Measurements from ENCODE around the gene HOXD4.

The HOXD4 gene

GRCh38 chr2:176158186-176158591, 6.8 kb downstream of the HOXD4 start:
- Mint-ChIP-seq H3K9me3 (peaks cover under 1% of the 10 kb centered on the region), H3K4me3 (peak overlapping the region; percentile 28), H3K36me3 (peaks cover 6% of the 10 kb centered on the region), H3K27ac (peak overlapping the region; percentile 67), H3K27me3 (peaks cover 98% of the 10 kb centered on the region), H3K4me1 (peaks cover 5% of the 10 kb centered on the region)
- no peak for DNase-seq
- CTCF ChIA-PET = interaction anchor here (0.6 kb wide), 1 partner anchor 74 kb away, joined by 3 read pairs; no protein-coding TSS in a partner anchor

GRCh38 chr2:176158855-176159662, 7.7 kb downstream of the HOXD4 start:
- peak overlapping the region; percentile 19 for H3K27ac Mint-ChIP-seq
- no peak overlapping the region for H3K4me3 Mint-ChIP-seq
- DNase-seq = no peak
- CTCF ChIA-PET = no interaction called here
- peaks cover 2% of the 10 kb centered on the region for H3K9me3 Mint-ChIP-seq
- peaks cover 5% of the 10 kb centered on the region for H3K4me1 Mint-ChIP-seq
- H3K36me3 Mint-ChIP-seq = peaks cover 11% of the 10 kb centered on the region
- H3K27me3 Mint-ChIP-seq = peaks cover 98% of the 10 kb centered on the region

GRCh38 chr2:176159663-176160250, 8.4 kb downstream of the HOXD4 start:
- Mint-ChIP-seq H3K9me3 (peaks cover 2% of the 10 kb centered on the region), H3K27ac (no peak overlapping the region), H3K4me1 (peaks cover 5% of the 10 kb centered on the region), H3K4me3 (no peak overlapping the region), H3K36me3 (peaks cover 15% of the 10 kb centered on the region), H3K27me3 (peaks cover 98% of the 10 kb centered on the region)
- DNase-seq = no peak
- CTCF ChIA-PET = no interaction called here

GRCh38 chr2:176160251-176160985, 9.1 kb downstream of the HOXD4 start:
- H3K9me3 Mint-ChIP-seq = peaks cover 2% of the 10 kb centered on the region
- CTCF ChIA-PET = interaction anchor here (0.7 to 2.5 kb wide), 3 partner anchors 33 to 67 kb away, joined by 3 to 10 read pairs (median 4); no protein-coding TSS in a partner anchor
- H3K4me3 Mint-ChIP-seq = no peak overlapping the region
- peaks cover 5% of the 10 kb centered on the region for H3K4me1 Mint-ChIP-seq
- DNase-seq = no peak
- H3K27ac Mint-ChIP-seq = no peak overlapping the region
- H3K36me3 Mint-ChIP-seq = peaks cover 15% of the 10 kb centered on the region
- peaks cover 98% of the 10 kb centered on the region for H3K27me3 Mint-ChIP-seq

- H3K36me3 Mint-ChIP-seq = peaks cover 15% of the 10 kb centered on the region
- CTCF ChIA-PET = interaction anchor here (0.6 to 2.5 kb wide), 6 partner anchors 21 to 67 kb away, joined by 3 to 10 read pairs (median 4); no protein-coding TSS in a partner anchor
- DNase-seq = no peak
- H3K4me1 Mint-ChIP-seq = peaks cover 5% of the 10 kb centered on the region
- peaks cover 98% of the 10 kb centered on the region for H3K27me3 Mint-ChIP-seq
- peaks cover 2% of the 10 kb centered on the region for H3K9me3 Mint-ChIP-seq
- H3K4me3 Mint-ChIP-seq = no peak overlapping the region
- H3K27ac Mint-ChIP-seq = peak overlapping the region; percentile 14
Measured at GRCh38 chr2:176160986-176161824, 9.9 kb downstream of the HOXD4 start.

GRCh38 chr2:176161825-176162626, 10.7 kb downstream of the HOXD4 start:
- no peak for DNase-seq
- CTCF ChIA-PET = interaction anchor here (1.0 to 2.5 kb wide), 7 partner anchors 9 to 393 kb away, joined by 3 to 10 read pairs (median 4); no protein-coding TSS in a partner anchor
- peaks cover 2% of the 10 kb centered on the region for H3K9me3 Mint-ChIP-seq
- H3K27me3 Mint-ChIP-seq = peaks cover 99% of the 10 kb centered on the region
- peak overlapping the region; percentile 14 for H3K27ac Mint-ChIP-seq
- H3K4me3 Mint-ChIP-seq = no peak overlapping the region
- H3K4me1 Mint-ChIP-seq = peaks cover 5% of the 10 kb centered on the region
- peaks cover 15% of the 10 kb centered on the region for H3K36me3 Mint-ChIP-seq

GRCh38 chr2:176162911-176163671, 11.7 kb downstream of the HOXD4 start:
- DNase-seq = no peak
- CTCF ChIA-PET = interaction anchor here (1.0 to 2.5 kb wide), 5 partner anchors 8 to 392 kb away, joined by 3 to 10 read pairs (median 4); no protein-coding TSS in a partner anchor
- peaks cover 15% of the 10 kb centered on the region for H3K36me3 Mint-ChIP-seq
- H3K4me3 Mint-ChIP-seq = no peak overlapping the region
- peak overlapping the region; percentile 37 for H3K27ac Mint-ChIP-seq
- H3K4me1 Mint-ChIP-seq = peaks cover 5% of the 10 kb centered on the region
- H3K27me3 Mint-ChIP-seq = peaks cover 100% of the 10 kb centered on the region
- H3K9me3 Mint-ChIP-seq = peaks cover 2% of the 10 kb centered on the region

- H3K9me3 Mint-ChIP-seq = peaks cover 2% of the 10 kb centered on the region
- H3K4me1 Mint-ChIP-seq = peaks cover 2% of the 10 kb centered on the region
- no peak for DNase-seq
- no peak overlapping the region for H3K4me3 Mint-ChIP-seq
- CTCF ChIA-PET = no interaction called here
- peaks cover 98% of the 10 kb centered on the region for H3K27me3 Mint-ChIP-seq
- peaks cover 12% of the 10 kb centered on the region for H3K36me3 Mint-ChIP-seq
- peak overlapping the region; percentile 53 for H3K27ac Mint-ChIP-seq
Measured at GRCh38 chr2:176163672-176164056, 12.3 kb downstream of the HOXD4 start.

GRCh38 chr2:176164201-176164600, 12.9 kb downstream of the HOXD4 start:
- CTCF ChIA-PET = no interaction called here
- Mint-ChIP-seq H3K36me3 (peaks cover 12% of the 10 kb centered on the region), H3K27me3 (peaks cover 98% of the 10 kb centered on the region), H3K4me3 (peak overlapping the region; percentile 5), H3K27ac (peak overlapping the region; percentile 53), H3K4me1 (peaks cover 2% of the 10 kb centered on the region), H3K9me3 (peaks cover 2% of the 10 kb centered on the region)
- DNase-seq = no peak

GRCh38 chr2:176164611-176165369, 13.4 kb downstream of the HOXD4 start:
- H3K9me3 Mint-ChIP-seq = peaks cover 2% of the 10 kb centered on the region
- H3K36me3 Mint-ChIP-seq = peaks cover 12% of the 10 kb centered on the region
- peaks cover 98% of the 10 kb centered on the region for H3K27me3 Mint-ChIP-seq
- peak overlapping the region; percentile 5 for H3K4me3 Mint-ChIP-seq
- CTCF ChIA-PET = no interaction called here
- peaks cover 2% of the 10 kb centered on the region for H3K4me1 Mint-ChIP-seq
- peak overlapping the region; percentile 53 for H3K27ac Mint-ChIP-seq
- no peak for DNase-seq

- no peak for DNase-seq
- Mint-ChIP-seq H3K9me3 (peaks cover 2% of the 10 kb centered on the region), H3K36me3 (peaks cover 12% of the 10 kb centered on the region), H3K27ac (no peak overlapping the region), H3K4me1 (peaks cover under 1% of the 10 kb centered on the region), H3K27me3 (peaks cover 98% of the 10 kb centered on the region), H3K4me3 (no peak overlapping the region)
- CTCF ChIA-PET = no interaction called here
Measured at GRCh38 chr2:176165370-176166050, 14.2 kb downstream of the HOXD4 start.

Data from activated naive CD4-positive, alpha-beta T cell treated with anti-CD3 and anti-CD28 coated beads, Interleukin-2, amount 10 ng/mL, durations not matched to agents 7 days and 5 days (primary cell).